KBM-7 (cell line): ENCODE data around the gene RASSF1.

ENCODE experiments used
- DNase-seq: peaks from one replicate; pipeline ENCODE4 v3.0.0-alpha.2; 2015
- in situ Hi-C: fragments of 300-500 bp; cut with MboI; formaldehyde crosslinking; loops from 2 replicates; pipeline ENCODE4 v1.14.3; 2020; ENCODE audit warnings: low sequenced_read_pairs, low pct_unique_long_range_greater_than_20kb, mixed read lengths

Gene RASSF1

DNA sequence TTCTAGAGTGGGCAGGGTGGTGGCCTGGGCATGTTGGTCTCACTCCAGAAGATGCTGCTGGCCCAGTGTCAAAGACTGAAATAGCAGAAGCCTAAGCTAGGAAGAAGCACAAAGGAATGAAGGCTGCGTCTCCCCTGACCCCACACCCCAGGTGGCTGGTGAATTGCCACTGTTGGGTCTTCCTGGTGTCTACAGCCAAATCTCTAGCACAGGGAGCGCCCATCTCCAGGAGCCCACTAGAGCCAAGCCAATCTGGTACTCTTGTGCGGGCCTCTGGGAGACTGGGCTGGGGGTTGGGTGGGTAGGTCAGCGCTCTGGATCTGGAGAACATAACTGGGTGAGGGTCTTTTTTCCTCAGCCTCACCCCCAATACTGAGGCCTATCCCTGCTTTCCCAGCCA lies 13.5 kb downstream of the RASSF1 start:
- in situ Hi-C loops: no loop called here
- no peak for DNase-seq

DNA sequence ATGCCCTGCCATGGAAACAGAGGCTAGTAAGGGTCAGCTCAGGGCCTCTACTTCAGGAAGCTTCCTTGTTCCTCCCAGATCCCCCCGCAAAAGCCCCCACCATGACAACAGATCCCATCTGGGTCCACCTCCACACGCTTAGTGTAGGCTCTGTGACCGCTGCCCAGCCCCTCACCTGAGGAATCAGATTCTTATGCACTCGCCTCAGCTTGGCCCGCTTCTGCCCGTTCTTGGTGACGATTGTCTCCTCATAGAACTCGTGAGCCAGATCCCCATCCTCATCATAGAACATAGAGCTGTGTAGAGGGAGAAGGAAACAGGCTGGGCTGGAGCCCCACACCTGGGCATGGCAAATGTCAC lies 14.5 kb downstream of the RASSF1 start:
- in situ Hi-C loops: no loop called here
- DNase-seq: no peak

DNA sequence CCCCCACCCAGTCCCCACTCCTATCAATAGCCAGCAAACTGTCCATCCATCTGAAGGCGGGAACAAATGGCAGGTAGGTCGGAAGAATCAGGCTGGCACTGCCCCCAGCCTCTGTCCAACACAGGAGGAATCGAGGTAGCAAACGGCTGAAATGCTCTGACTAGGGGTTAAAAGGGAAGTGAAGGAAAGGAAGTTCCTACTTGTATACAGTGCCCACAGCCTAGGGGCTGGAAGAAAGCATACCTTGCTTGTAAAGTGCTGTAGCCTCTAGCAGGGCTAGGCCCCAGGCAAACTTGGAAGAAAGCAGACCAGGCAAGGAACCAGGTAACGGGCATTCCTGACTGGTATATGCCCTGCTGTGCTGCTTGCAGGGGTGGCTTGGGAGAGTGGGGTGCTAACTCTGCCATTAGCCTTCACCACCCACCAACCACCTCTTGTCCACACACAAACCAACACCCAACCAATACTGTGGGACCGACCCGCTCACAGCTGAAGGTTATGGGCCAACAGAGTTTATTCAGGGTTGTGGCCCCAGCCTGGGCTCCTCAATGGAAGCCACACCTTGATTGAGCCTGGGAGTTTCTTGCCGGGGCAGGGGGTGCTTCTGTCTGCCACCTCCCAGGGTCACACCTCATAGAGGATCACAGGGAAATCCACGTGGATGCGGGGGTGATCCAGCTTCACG lies 15.0 kb downstream of the RASSF1 start:
- in situ Hi-C loops: no loop called here
- no peak for DNase-seq

DNA sequence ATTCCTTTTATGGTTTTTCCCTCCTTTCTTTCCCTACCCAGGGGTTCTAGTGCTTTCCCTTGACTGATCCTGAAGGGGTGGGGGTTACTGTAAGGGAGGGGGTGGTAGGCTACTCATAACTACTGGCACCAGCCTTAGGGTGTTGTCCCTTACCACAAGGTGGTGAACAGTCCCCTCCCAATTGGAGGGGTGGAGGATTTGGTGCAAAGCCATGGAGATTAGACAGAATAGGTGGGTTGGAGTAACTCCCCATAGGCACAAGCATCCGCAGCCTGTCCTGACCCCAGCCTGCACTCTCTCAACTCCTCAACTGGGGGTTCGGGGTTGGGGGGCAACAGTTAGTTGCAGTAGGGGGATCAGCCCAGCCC lies 15.5 kb downstream of the RASSF1 start:
- no peak for DNase-seq
- in situ Hi-C loops: no loop called here

DNA sequence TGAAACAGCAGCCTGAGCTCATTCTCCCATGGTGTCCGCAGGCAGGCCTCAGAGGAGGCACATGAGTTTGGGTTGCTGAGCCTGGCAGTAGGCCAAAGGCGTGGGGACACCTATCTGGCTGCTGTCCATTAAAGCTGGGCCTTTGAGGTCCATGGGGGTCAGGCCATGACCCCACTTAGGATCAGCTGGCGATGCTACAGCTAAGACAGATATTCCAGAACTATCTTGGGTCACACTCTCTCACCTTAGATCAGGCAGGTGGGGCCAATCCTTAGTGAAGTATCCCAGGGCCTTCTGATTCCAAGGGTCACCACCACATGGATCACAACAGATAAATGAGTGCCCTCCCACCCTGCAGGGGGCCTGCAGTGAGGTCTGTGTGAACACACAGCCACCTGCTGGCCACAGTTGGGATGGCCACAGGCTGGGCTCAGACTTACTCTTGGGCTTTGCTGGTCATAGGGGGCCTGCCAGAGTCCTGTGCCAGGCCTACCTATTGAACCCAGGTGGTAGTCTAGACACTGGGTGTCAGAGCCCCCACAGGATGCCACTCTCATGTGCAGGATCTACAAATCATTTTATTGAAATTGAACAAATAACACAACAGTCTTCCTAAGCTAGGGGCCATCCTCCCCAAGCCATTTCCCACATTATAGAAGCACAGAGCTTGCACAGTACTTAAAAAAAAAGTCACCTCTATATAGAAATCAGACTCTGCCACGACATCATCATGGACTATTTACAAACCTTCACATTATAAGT lies 16.1 kb downstream of the RASSF1 start:
- in situ Hi-C loops: no loop called here
- DNase-seq: peak; percentile 77

DNA sequence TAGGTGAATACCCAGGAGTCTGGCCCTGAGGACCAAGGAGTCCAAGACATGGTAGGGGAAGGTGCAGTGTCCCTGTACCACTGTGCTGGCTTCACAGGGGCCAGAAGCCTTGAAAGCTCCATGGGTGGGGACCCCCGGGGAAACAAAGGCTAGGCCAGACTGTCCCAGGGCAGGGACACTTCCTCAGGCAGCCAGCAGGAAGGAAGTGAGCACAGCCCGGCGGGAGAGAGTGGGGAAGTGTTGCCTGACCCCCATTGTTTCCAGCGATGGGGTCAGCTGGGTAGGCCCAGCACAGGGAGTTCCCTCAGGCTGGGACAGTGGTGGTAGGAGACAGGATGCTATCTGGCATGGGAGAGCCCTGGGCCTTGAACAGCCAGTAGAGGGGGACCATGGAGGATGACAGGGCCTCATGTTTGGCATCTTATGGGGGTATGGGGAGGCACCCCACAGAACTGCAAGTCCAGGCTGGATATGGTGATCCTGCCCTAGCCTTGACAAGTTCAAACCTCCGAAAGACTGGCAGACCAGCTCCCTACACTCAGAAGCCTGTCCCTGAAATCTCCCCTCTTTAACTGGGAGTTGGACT lies 16.9 kb downstream of the RASSF1 start:
- in situ Hi-C loops: no loop called here
- no peak for DNase-seq

DNA sequence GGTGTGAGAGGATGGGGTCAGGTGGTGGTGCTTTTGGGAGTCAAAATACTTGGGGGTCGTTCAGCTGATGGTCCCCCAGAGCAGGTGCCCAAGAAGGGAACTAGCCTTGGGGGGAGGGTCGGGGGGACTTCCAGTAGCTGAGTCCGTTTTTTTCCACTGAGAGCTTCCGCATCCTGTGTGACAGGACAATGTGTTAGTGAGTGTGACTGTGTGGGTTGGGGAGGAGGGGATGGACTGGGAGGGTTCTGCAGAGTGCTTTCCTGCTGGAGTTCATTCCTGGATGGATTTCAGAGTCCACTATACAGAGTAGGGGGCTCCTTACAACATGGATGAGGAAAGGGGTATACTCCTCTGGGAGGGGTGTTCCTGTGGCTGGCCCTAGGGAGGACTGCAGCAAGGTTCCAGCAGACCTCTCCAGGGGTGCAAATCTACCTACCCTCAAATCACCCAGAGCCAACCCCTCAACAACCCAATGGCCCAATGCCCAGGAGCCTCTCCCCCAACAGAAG lies 17.5 kb downstream of the RASSF1 start:
- in situ Hi-C loops: no loop called here
- no peak for DNase-seq

DNA sequence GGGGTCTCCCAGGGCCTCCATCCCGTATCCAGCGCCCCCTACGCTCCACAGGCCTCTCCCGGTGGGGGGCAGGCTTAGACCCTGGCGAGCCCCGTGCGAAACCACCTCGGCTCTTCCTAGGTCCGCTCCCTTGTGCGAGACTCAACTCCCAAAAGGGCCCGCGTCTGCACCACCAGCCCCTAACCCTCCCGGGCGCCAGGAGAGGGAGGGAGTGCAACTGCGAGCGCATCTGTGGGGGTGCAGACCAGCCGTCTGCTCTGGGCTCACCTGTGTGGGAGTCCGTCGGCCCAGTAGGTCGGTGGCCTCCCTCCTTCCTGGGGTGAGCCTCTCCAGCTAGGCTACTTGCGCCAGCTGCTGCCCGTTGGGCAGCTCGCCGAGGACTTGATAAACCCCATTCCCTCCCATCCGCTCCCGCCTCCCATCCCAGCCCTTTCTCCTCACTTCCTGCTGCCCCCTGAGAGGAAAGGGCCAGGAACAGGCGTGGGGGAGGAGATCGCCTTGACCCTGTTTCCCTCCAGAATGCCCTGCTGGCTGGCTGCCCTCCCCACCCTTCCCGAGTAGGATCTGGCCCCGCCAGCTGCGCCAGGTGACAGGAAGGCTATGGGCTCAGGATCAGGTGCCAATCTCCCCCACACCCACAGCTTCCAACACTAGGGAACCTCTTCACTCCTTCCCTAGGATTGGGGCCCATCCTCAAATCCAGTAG lies 18.1 kb downstream of the RASSF1 start, which contains the start of gene HYAL2:
Gene HYAL2, minus strand, starts transcription at position 360 of the 706 bp plus-strand sequence. CDS start 2,256 bp downstream, outside the sequence.
- no peak for DNase-seq

DNA sequence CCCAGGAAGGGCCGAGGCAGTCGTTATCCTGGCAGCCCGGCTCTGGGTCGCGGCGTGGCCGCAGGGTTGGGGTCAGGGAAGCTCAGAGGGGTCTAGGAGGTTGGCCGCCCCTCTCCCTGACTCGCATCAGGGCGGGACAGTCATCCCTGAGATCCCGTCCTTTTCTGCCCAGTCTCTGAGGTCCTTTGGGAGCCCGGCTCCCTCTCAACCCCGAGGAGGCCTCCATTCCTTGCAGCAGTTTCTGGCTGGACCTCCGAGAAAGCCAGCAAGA lies 18.6 kb downstream of the RASSF1 start:
- DNase-seq: no peak
- in situ Hi-C loops: no loop called here

More for the DNA sequence above, 18.1 kb downstream of the RASSF1 start, which contains the start of gene HYAL2:
- in situ Hi-C loops: no loop called here

DNA sequence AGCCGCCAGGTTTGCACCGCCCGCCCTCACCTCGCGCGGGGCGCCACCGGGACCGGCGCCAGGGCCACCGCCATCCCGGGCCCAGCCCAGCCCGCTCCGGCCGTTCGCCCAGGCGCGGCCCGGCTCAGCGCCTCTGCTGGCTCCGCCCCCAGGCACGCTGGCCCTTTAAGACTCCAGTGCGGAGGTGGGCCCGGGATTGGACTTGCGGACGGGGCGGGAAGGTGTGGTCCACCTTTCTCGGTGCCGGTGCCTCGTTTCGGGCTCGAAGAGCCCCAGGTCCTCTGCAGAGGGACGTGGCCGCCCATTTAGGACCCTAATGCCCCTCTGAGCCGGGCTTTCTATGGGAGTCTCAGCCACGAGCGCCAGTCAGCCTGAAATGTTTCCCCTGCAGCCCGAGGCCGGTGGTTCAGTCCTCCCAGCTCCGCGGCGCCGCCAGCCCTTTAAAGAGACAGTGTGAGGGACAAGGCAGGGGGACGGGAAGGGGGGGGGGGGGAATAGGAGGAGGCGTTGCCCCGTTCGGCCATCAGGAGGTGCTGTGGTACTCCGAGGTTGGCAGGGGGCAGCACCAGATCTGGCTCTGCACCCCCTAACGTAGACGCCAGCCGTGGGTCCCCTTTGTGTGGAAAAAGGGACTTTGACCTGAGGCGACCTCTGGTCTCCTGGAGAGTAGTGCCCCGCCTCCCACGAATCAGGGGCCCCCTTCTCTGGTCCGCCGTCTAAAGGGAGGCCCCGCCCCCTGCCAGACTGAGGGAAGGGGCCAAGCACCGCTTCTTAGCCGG lies 19.1 kb downstream of the RASSF1 start:
- in situ Hi-C loops: no loop called here
- DNase-seq: peak; percentile 89

DNA sequence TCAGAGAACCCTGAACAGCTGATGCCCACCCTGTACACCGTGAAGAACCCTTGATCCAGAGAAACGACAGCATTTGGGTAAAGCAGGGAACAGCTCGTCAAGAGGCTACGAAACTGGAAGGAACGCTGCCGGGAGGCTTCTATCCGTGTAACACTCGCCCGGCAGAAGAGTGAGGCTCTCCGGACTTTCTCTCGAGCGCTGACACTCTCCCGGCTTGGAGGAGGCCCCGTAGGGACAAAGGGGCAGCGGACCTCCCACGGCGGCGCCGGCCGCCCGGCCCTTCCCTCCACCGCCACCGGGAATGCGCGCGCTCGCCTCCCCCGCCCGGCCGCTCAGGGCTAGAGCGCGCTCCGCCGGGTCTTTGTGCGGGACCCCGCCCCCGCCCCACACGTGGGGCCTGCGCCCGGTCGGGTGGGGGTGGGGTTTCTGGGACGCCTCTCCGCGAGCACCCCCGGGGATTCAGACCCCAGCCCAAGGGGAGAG lies 19.7 kb downstream of the RASSF1 start:
- DNase-seq: peak; percentile 69
- in situ Hi-C loops: no loop called here

DNA sequence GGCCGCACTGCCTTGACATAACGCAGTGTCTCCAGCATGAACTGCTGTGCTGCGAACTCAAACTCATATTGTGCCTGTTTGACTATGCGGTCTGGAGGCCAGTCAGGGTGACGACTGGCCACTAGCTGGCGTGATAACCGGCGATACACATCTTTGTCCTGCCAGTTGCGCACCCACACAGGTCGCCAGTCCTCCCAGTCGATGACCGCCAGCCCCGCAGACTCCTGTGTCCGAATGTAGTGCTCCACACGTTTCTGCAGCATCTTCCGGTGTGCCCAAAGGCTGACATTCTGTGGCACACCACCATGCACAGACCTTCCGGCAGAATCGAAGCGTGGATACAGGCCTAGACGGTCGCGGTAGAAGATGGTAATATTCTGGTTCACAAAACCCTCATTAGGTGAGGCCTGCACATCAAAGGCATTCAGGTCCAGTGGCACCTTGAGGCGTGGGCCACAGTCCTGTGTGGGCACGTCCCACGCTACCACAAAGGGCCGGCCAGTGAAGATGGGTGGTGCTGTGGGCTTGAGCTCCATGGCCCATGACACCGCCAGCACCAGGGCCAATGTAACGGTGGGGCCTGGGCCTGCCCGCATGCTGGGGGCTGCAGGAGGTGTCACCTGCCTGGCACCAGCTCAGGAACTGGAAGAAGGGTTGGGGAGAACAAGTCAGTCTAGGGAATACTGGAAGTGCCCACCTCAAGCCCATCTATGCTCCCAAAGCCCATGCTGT lies 20.6 kb downstream of the RASSF1 start:
- no peak for DNase-seq
- in situ Hi-C loops: no loop called here

DNA sequence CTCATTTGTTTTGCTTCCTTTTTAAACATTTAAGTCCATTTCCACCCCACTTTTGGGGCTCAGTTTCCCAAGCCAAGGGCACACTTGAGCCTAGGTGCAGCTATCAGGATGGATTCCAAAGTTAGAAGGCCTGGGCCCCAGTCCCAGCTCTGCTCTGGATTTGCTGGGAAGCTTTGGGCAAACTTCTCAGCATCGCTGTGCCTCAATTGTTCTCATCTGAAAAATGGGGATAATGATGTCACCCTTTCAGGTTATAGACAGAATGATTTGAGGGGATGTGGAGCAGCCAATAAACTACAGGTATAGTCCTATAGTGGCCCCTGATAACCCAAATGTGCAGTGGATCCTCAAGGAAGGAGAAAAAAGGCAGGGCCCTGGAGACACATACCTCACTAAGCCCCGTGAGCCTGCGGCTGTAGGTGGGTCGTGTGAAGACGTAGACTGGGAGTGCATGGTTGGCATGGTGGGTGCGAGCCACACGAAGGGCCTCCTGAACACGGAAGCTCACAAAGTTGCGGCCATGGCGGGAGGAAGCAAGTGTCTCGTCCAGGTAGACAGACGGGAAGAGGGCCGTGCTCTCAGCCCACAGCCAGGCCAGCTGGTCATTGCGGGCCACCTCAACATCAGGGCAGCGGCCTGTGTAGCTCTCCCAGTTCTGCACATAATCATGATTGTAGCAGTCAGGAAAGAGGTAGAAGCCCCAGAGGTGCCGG lies 21.3 kb downstream of the RASSF1 start:
- DNase-seq: no peak
- in situ Hi-C loops: no loop called here

DNA sequence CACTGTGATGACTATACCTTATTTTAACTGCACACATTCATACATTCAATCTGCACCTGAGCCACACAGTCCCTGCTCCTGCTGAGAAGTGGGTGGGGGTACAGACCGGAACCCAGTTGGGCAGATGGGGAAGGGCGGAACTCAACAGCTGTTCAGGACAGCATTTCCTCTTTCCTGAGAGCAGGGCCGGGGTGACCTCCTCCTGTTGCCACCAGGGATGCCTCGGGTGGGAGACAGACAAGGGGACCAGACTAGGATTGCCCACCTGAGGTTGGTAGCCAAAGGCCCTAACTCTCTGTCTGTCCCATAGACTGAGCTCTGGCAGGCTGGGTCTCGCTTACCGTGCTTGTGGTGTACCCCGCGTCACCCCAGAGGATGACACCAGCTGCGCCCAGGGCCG lies 22.0 kb downstream of the RASSF1 start:
- in situ Hi-C loops: no loop called here
- DNase-seq: no peak

DNA sequence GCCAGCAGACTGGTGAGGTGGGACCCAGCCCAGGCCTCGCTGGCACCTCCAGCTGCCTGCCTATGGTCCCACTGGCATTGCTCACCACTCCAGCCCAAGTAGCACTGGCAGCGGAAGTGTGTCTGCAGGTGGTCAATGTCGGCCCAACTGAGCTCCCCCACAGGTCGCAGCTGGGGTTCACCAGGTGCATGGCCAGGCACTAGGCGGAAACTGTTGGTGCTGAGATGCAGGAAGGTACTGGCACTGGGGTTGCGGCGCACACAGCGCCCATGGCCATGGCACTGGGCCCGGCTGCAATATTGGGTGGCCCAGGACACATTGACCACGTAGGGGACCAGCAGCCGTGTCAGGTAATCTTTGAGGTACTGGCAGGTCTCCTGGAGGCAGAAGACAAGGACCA lies 22.5 kb downstream of the RASSF1 start:
- in situ Hi-C loops: no loop called here

DNA sequence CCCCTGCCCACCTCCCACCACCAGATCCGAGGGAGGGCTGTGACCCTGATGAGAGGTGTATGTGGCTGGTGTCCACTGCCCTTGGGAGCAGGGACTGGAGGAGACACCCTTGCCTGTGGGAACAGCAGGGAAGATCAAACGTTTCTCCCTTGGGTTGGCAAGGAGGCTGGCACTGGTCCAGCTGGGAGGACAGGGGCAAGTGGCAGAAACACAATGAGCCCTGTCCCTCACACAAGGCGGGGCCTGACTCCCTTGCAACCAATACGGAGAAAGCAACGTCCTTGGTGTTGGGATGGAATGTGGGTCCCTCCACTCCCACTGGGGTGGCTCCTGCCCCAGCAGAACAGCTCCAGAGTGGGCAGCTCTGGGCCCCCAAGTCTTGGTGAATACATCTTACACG lies 23.3 kb downstream of the RASSF1 start:
- DNase-seq: no peak

More for the DNA sequence above, 22.5 kb downstream of the RASSF1 start:
- DNase-seq: no peak

DNA sequence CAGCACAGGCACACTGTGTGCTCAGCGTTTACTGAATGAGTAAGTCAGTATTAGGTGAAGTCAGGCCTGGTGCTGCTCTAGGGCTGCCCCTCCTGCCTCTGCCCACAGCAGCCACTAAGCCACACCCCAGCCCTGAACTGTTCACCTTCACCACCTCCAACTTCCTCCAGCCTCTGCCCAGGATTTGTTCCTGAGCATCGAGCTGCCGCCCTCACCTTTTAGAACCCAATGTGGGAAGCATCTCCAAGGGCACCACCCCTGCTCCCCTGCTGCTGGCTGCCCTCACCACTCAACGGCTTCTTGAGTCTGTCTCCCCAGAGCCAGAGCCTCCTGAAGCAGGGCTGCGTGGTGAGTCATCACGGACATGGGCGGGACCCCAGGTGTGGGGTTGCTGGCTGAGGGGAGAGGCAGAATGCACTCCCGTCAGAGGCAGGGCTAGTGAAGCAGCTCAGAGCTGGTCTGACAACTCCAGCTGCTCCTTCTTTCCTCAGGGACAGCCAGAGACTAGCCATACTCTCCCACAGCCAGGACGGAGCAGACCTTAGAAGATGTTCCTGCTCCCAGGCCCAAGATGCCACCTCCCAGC lies 23.9 kb downstream of the RASSF1 start:
- no peak for DNase-seq
- in situ Hi-C loops: no loop called here

More for the DNA sequence above, 23.3 kb downstream of the RASSF1 start:
- in situ Hi-C loops: no loop called here
